SK-N-SH (cell line): Measurements from ENCODE around the gene LRATD1. TPM values are rescaled to one million over a fixed set of nuclear protein-coding genes. Genes with fewer than 3 reads are reported as not detected.

ENCODE experiments used
- CTCF ChIA-PET: fragments of 300-600, 350-600 bp; formaldehyde crosslinking; extraction: SDS; loops from one replicate; lab custom pipeline; 2021; lab: Yijun Ruan, JAX
- POLR2A ChIA-PET: fragments of 350-600 bp; sonication (Branson Sonifier 250); formaldehyde crosslinking; extraction: SDS; loops from one replicate; lab custom pipeline; 2020; ENCODE audit warnings: antibody characterized with exemption, inconsistent platforms; lab: Yijun Ruan, JAX
- DNase-seq: peaks from one replicate; pipeline ENCODE4 v3.0.0; 2012
- H2AFZ ChIP-seq: fragments of 200-600 bp; sonication (generic); 2 replicates; pipeline ENCODE4 v1.8.1; 2016; ENCODE audit warnings: antibody characterized with exemption, mild to moderate bottlenecking, low read depth
- H3F3A ChIP-seq: fragments of 200-600 bp; sonication (generic); replicated peaks from 2 replicates; pipeline ENCODE3; 2016; ENCODE audit warnings: antibody characterized with exemption, mild to moderate bottlenecking; ENCODE audit not compliant: insufficient read depth
- H3K27ac ChIP-seq, 2 experiments: fragments of 200-500 bp in 1 of 2; fragments of 200-600 bp in 1 of 2; sonication (Bioruptor generic) in 1 of 2; sonication (generic), shearing (Covaris generic) in 1 of 2; 2 replicates each; pipeline versions ENCODE4 v1.5.1 to v1.6.1; 2014 to 2016; ENCODE audit warnings: low read depth in 2 of 2, inconsistent platforms in 1 of 2, low read length in 1 of 2, mild to moderate bottlenecking in 1 of 2, mixed read lengths in 1 of 2
- H3K27me3 ChIP-seq: fragments of 200-600 bp; sonication (generic), shearing (Covaris generic); 2 replicates; pipeline ENCODE4 v1.6.1; 2016; ENCODE audit warnings: mixed run types; ENCODE audit not compliant: insufficient read depth
- H3K36me3 ChIP-seq, 2 experiments: fragments of 200-500 bp in 1 of 2; fragments of 200-600 bp in 1 of 2; sonication (Bioruptor generic) in 1 of 2; sonication (generic) in 1 of 2; replicated peaks in 1 of 2; 2 replicates each; pipeline versions ENCODE3 to v1.5.1; 2014 to 2016; ENCODE audit warnings: low read length in 1 of 2, mild to moderate bottlenecking in 1 of 2; ENCODE audit not compliant: insufficient read depth in 2 of 2, control insufficient read depth in 1 of 2
- H3K4me1 ChIP-seq, 2 experiments: fragments of 200-500 bp in 1 of 2; fragments of 200-600 bp in 1 of 2; sonication (Bioruptor generic) in 1 of 2; sonication (generic), shearing (Covaris generic) in 1 of 2; 2 replicates each; pipeline versions ENCODE4 v1.5.1 to v1.6.1; 2014 to 2016; ENCODE audit warnings: low read depth in 1 of 2, low read length in 1 of 2, mixed run types in 1 of 2; ENCODE audit not compliant: insufficient read depth in 2 of 2, control insufficient read depth in 1 of 2
- H3K4me2 ChIP-seq: fragments of 200-600 bp; sonication (generic), shearing (Covaris generic); 2 replicates; pipeline ENCODE4 v1.6.1; 2017; ENCODE audit warnings: mixed run types
- H3K4me3 ChIP-seq, 2 experiments: fragments of 200-500 bp in 1 of 2; fragments of 200-600 bp in 1 of 2; sonication (Bioruptor generic) in 1 of 2; sonication (generic), shearing (Covaris generic) in 1 of 2; 2 replicates each; pipeline versions ENCODE4 v1.5.1 to v1.8.1; 2014 to 2016; ENCODE audit warnings: low read depth in 2 of 2, inconsistent platforms in 1 of 2, low read length in 1 of 2, mild to moderate bottlenecking in 1 of 2, mixed read lengths in 1 of 2, moderate library complexity in 1 of 2
- H3K79me2 ChIP-seq: fragments of 200-600 bp; sonication (generic); 2 replicates; pipeline ENCODE4 v1.8.1; 2017; ENCODE audit warnings: mild to moderate bottlenecking; ENCODE audit not compliant: insufficient read depth
- H3K9ac ChIP-seq: fragments of 200-600 bp; sonication (generic); 2 replicates; pipeline ENCODE4 v1.6.1; 2017; ENCODE audit warnings: mixed run types
- H3K9me2 ChIP-seq: fragments of 200-600 bp; sonication (generic); 2 replicates; pipeline ENCODE4 v1.6.1; 2017; ENCODE audit warnings: mixed run types
- H3K9me3 ChIP-seq: fragments of 200-600 bp; sonication (generic); 2 replicates; pipeline ENCODE4 v1.6.1; 2017; ENCODE audit warnings: mixed run types, mild to moderate bottlenecking, moderate library complexity
- H4K20me1 ChIP-seq: fragments of 200-600 bp; sonication (generic); 2 replicates; pipeline ENCODE4 v1.6.1; 2017; ENCODE audit warnings: mild to moderate bottlenecking, mixed run types; ENCODE audit not compliant: insufficient read depth
- CHD2 ChIP-seq: fragments of 150-350 bp; IDR thresholded peaks from 2 replicates; pipeline ENCODE4 v1.6.1; 2018; ENCODE audit warnings: low read length; ENCODE audit not compliant: partially characterized antibody
- FOSL2 ChIP-seq: IDR thresholded peaks from 2 replicates; pipeline ENCODE4 v1.4.0; 2012; ENCODE audit warnings: low read depth, mild to moderate bottlenecking, moderate library complexity, borderline replicate concordance
- FOXJ3 ChIP-seq: sonication (generic); formaldehyde crosslinking; IDR thresholded peaks from 2 replicates; pipeline ENCODE4 v1.5.1; 2020; ENCODE audit warnings: mild to moderate bottlenecking, missing genetic modification reagents
- GABPA ChIP-seq: IDR thresholded peaks from 2 replicates; pipeline ENCODE4 v1.4.0; 2012; ENCODE audit warnings: low read depth, mild to moderate bottlenecking
- MEF2A ChIP-seq: IDR thresholded peaks from 2 replicates; pipeline ENCODE4 v1.4.0; 2012; ENCODE audit warnings: low read depth, borderline replicate concordance
- MXI1 ChIP-seq: IDR thresholded peaks from 2 replicates; pipeline ENCODE4 v1.6.1; 2012; ENCODE audit warnings: mild to moderate bottlenecking, low read depth, low read length, improper control_type of control experiment
- NRF1 ChIP-seq: IDR thresholded peaks from 2 replicates; pipeline ENCODE4 v1.6.1; 2012; ENCODE audit warnings: low read depth, mild to moderate bottlenecking, low read length
- PBX3 ChIP-seq: IDR thresholded peaks from 2 replicates; pipeline ENCODE4; 2012
- POLR2AphosphoS5 ChIP-seq: IDR thresholded peaks from 2 replicates; pipeline ENCODE4 v1.6.1; 2012; ENCODE audit warnings: low read depth, low read length
- RAD21 ChIP-seq: IDR thresholded peaks from 2 replicates; pipeline ENCODE4 v1.6.1; 2012; ENCODE audit warnings: mild to moderate bottlenecking, low read length
- RCOR1 ChIP-seq: fragments of 150-350 bp; IDR thresholded peaks from 2 replicates; pipeline ENCODE4 v1.6.1; 2017; ENCODE audit warnings: antibody characterized with exemption, low read length
- RFX5 ChIP-seq: IDR thresholded peaks from 2 replicates; pipeline ENCODE4 v1.6.1; 2012; ENCODE audit warnings: mild to moderate bottlenecking, improper control_type of control experiment, low read length
- RXRA ChIP-seq: IDR thresholded peaks from 2 replicates; pipeline ENCODE4 v1.4.0; 2012; ENCODE audit warnings: low read depth, mild to moderate bottlenecking, borderline replicate concordance
- TAF1 ChIP-seq: IDR thresholded peaks from 2 replicates; pipeline ENCODE4 v1.6.1; 2012; ENCODE audit warnings: low read depth, mild to moderate bottlenecking, low read length, moderate library complexity, borderline replicate concordance
- TCF12 ChIP-seq: IDR thresholded peaks from 2 replicates; pipeline ENCODE4 v1.4.0; 2012
- WGBS: methylation state at CpG from one replicate; pipeline ENCODE4 v1.1.6; 2017; ENCODE audit warnings: low lambda C conversion rate; 5-methylcytosine and 5-hydroxymethylcytosine counted together
- polyA plus RNA-seq, 3 experiments: library from polyadenylated mRNA; depleted of rRNA; stranded (reverse); fragments of >200 nt; gene quantifications; 2 replicates each; pipeline ENCODE4 v1.2.3, GENCODE V29; 2012
- TF ChIP-seq, protein P1 (sequence below): IDR thresholded peaks from 2 replicates; pipeline ENCODE4 v1.4.0; 2012; ENCODE audit warnings: low read depth, borderline replicate concordance
- TF ChIP-seq, protein P2 (sequence below): fragments of 150-350 bp; IDR thresholded peaks from 2 replicates; pipeline ENCODE4 v1.6.1; 2016; ENCODE audit warnings: mild to moderate bottlenecking, low read depth, low read length
- TF ChIP-seq, protein P3 (sequence below): fragments of 150-350 bp; IDR thresholded peaks from 2 replicates; pipeline ENCODE4 v1.6.1; 2017; ENCODE audit warnings: antibody characterized with exemption, low read length, low read depth, borderline replicate concordance

The LRATD1 gene
- polyA plus RNA-seq, 1 of the 3 experiments (the other 2 are of a cell fraction): 0.84 TPM

DNA sequence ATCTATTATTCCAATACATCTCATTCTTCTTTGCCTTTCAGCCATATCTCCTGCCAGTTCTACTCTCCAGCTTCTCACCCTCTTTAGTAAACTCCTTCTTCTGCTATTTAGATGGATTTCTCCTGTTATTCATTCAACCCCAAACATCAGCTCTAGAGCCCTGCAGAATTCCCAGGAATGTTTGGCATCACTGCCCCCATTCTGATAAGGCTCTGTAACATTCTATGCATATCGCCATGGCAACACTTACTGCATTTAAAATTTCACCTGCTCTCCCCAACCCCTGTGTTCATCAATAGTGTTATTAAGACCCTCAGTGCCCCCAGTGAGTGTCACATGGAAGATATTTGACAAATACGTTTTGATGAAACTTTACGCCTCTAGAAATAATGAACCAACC, 28.6 kb downstream of the LRATD1 start:
- no peak overlapping the region for H3K4me3 ChIP-seq
- H3K27ac ChIP-seq: no peak overlapping the region
- no peaks in the 10 kb centered on the region for H3K9me3 ChIP-seq
- ChIA-PET POLR2A (no interaction called here), CTCF (no interaction called here)
- no peaks in the 10 kb centered on the region for H3K36me3 ChIP-seq
- TF ChIP-seq TCF12 (no peak), TAF1 (no peak), MEF2A (no peak), RAD21 (no peak), CHD2 (no peak), RFX5 (no peak), RCOR1 (no peak), GABPA (no peak), MXI1 (no peak), PBX3 (no peak), FOXJ3 (CRISPR knock-in tag) (no peak), NRF1 (no peak), RXRA (no peak), POLR2AphosphoS5 (no peak), FOSL2 (no peak)
- TF ChIP-seq, protein P1, sequence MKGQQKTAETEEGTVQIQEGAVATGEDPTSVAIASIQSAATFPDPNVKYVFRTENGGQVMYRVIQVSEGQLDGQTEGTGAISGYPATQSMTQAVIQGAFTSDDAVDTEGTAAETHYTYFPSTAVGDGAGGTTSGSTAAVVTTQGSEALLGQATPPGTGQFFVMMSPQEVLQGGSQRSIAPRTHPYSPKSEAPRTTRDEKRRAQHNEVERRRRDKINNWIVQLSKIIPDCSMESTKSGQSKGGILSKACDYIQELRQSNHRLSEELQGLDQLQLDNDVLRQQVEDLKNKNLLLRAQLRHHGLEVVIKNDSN: no peak
- TF ChIP-seq, protein P2, sequence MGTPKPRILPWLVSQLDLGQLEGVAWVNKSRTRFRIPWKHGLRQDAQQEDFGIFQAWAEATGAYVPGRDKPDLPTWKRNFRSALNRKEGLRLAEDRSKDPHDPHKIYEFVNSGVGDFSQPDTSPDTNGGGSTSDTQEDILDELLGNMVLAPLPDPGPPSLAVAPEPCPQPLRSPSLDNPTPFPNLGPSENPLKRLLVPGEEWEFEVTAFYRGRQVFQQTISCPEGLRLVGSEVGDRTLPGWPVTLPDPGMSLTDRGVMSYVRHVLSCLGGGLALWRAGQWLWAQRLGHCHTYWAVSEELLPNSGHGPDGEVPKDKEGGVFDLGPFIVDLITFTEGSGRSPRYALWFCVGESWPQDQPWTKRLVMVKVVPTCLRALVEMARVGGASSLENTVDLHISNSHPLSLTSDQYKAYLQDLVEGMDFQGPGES: no peak
- TF ChIP-seq, protein P3, sequence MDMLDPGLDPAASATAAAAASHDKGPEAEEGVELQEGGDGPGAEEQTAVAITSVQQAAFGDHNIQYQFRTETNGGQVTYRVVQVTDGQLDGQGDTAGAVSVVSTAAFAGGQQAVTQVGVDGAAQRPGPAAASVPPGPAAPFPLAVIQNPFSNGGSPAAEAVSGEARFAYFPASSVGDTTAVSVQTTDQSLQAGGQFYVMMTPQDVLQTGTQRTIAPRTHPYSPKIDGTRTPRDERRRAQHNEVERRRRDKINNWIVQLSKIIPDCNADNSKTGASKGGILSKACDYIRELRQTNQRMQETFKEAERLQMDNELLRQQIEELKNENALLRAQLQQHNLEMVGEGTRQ: no peak
- 52% methylated on average over 3 of the region's 3 CpGs for WGBS
- H3K9me2 ChIP-seq: no peaks in the 10 kb centered on the region
- no peak for DNase-seq
- H3K27me3 ChIP-seq: no peaks in the 10 kb centered on the region
- H3K9ac ChIP-seq: no peak overlapping the region
- no peaks in the 10 kb centered on the region for H4K20me1 ChIP-seq
- no peak overlapping the region for H3K4me2 ChIP-seq
- H3K4me1 ChIP-seq: peaks cover 0 to 6% of the 10 kb centered on the region in 2 experiments; a peak in 2 of 4 replicates
- H3F3A ChIP-seq: no peaks in the 10 kb centered on the region
- no peaks in the 10 kb centered on the region for H3K79me2 ChIP-seq
- no peak overlapping the region for H2AFZ ChIP-seq
